Measurements from ENCODE around the gene DUSP15. TPM values are rescaled to one million over a fixed set of nuclear protein-coding genes. Genes with fewer than 3 reads are reported as not detected.
A peak's percentile ranks its signal among the peaks of the same experiment; 100 is the strongest.

DUSP15 gene
- polyA plus RNA-seq, 3 donors = not detected

- Histone ChIP-seq H3K9ac (ENCODE audit: insufficient read depth, low read length, poor library complexity, severe bottlenecking) (peak overlapping the region; percentile 52), H3K36me3 (replicated peaks in 1 of 2; ENCODE audit: control insufficient read depth in 1 of 2, insufficient read depth in 2 of 2, low read length in 2 of 2) (no peaks in the 10 kb centered on the region), H3K9me3 (replicated peaks in 1 of 2; ENCODE audit: control insufficient read depth in 1 of 2, insufficient read depth in 1 of 2, low read length in 2 of 2) (peaks cover 0 to 7% of the 10 kb centered on the region in 2 donors), H3K79me2 (ENCODE audit: insufficient read depth, low read length) (no peaks in the 10 kb centered on the region), H3K27me3 (ENCODE audit: control insufficient read depth in 2 of 2, insufficient read depth in 2 of 2, low read length in 2 of 2) (peaks cover 24 to 33% of the 10 kb centered on the region in 2 donors), H3K4me3 (replicated peaks in 1 of 3; ENCODE audit: low read depth in 2 of 3, low read length in 3 of 3) (peak overlapping the region in 2 of 3 experiments; percentile 7 to 67), H4K20me1 (ENCODE audit: insufficient read depth, low read length) (no peaks in the 10 kb centered on the region), H3K27ac (ENCODE audit: low read depth in 1 of 2, low read length in 2 of 2) (no peak overlapping the region), H3K4me1 (ENCODE audit: control insufficient read depth in 1 of 2, insufficient read depth in 2 of 2, low read length in 2 of 2) (peaks cover 11 to 22% of the 10 kb centered on the region in 2 donors), H3K4me2 (replicated peaks; ENCODE audit: extremely low read depth, low read length, poor library complexity, severe bottlenecking) (peak overlapping the region; percentile 72), H2AFZ (ENCODE audit: insufficient read depth, low read depth, low read length, poor library complexity, severe bottlenecking) (peak overlapping the region; percentile 62)
- DNase-seq = no peak
- peaks cover 0 to 3% of the 10 kb centered on the region in 2 donors for H3K36me3 Mint-ChIP-seq
- H3K4me1 Mint-ChIP-seq = peaks cover 16% of the 10 kb centered on the region
- peaks cover 0 to 9% (median 0%) of the 10 kb centered on the region in 7 donors for H3K9me3 Mint-ChIP-seq
- H3K27ac Mint-ChIP-seq = no peak overlapping the region
- 1% methylated on average over 20 of the region's 20 CpGs for WGBS (ENCODE audit: insufficient coverage)
- H3K4me3 Mint-ChIP-seq = peak overlapping the region; percentile 45 to 70
- peaks cover 35 to 39% (median 35%) of the 10 kb centered on the region in 3 donors for H3K27me3 Mint-ChIP-seq (ENCODE audit: low read depth in 3 of 3)
- TF ChIP-seq, protein P1, sequence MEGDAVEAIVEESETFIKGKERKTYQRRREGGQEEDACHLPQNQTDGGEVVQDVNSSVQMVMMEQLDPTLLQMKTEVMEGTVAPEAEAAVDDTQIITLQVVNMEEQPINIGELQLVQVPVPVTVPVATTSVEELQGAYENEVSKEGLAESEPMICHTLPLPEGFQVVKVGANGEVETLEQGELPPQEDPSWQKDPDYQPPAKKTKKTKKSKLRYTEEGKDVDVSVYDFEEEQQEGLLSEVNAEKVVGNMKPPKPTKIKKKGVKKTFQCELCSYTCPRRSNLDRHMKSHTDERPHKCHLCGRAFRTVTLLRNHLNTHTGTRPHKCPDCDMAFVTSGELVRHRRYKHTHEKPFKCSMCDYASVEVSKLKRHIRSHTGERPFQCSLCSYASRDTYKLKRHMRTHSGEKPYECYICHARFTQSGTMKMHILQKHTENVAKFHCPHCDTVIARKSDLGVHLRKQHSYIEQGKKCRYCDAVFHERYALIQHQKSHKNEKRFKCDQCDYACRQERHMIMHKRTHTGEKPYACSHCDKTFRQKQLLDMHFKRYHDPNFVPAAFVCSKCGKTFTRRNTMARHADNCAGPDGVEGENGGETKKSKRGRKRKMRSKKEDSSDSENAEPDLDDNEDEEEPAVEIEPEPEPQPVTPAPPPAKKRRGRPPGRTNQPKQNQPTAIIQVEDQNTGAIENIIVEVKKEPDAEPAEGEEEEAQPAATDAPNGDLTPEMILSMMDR (IDR thresholded peaks at IDR 0.05) = no peak
- intact Hi-C loops (cut with micrococcal nuclease) = no loop called here
Observed at GRCh38 chr20:31861135-31861384, 9.3 kb downstream of the DUSP15 start.

- Histone ChIP-seq H3K79me2 (ENCODE audit: insufficient read depth, low read length) (no peaks in the 10 kb centered on the region), H3K4me1 (ENCODE audit: control insufficient read depth in 1 of 2, insufficient read depth in 2 of 2, low read length in 2 of 2) (peaks cover 11 to 22% of the 10 kb centered on the region in 2 donors), H2AFZ (ENCODE audit: insufficient read depth, low read depth, low read length, poor library complexity, severe bottlenecking) (peak overlapping the region; percentile 62), H3K9me3 (replicated peaks in 1 of 2; ENCODE audit: control insufficient read depth in 1 of 2, insufficient read depth in 1 of 2, low read length in 2 of 2) (peaks cover 0 to 7% of the 10 kb centered on the region in 2 donors), H3K9ac (ENCODE audit: insufficient read depth, low read length, poor library complexity, severe bottlenecking) (peak overlapping the region; percentile 52), H4K20me1 (ENCODE audit: insufficient read depth, low read length) (no peaks in the 10 kb centered on the region), H3K4me3 (replicated peaks in 1 of 3; ENCODE audit: low read depth in 2 of 3, low read length in 3 of 3) (peak overlapping the region in 1 of 3 experiments; percentile 67), H3K4me2 (replicated peaks; ENCODE audit: extremely low read depth, low read length, poor library complexity, severe bottlenecking) (peak overlapping the region; percentile 72), H3K27ac (ENCODE audit: low read depth in 1 of 2, low read length in 2 of 2) (no peak overlapping the region), H3K36me3 (replicated peaks in 1 of 2; ENCODE audit: control insufficient read depth in 1 of 2, insufficient read depth in 2 of 2, low read length in 2 of 2) (no peaks in the 10 kb centered on the region), H3K27me3 (ENCODE audit: control insufficient read depth in 2 of 2, insufficient read depth in 2 of 2, low read length in 2 of 2) (peaks cover 24 to 33% of the 10 kb centered on the region in 2 donors)
- 48% methylated on average over 11 of the region's 15 CpGs for WGBS (ENCODE audit: insufficient coverage)
- H3K4me1 Mint-ChIP-seq = peaks cover 16% of the 10 kb centered on the region
- peaks cover 0 to 9% (median 0%) of the 10 kb centered on the region in 7 donors for H3K9me3 Mint-ChIP-seq
- peak overlapping the region; percentile 45 to 70 for H3K4me3 Mint-ChIP-seq
- peaks cover 0 to 3% of the 10 kb centered on the region in 2 donors for H3K36me3 Mint-ChIP-seq
- DNase-seq = no peak
- intact Hi-C loops (cut with micrococcal nuclease) = no loop called here
- no peak overlapping the region for H3K27ac Mint-ChIP-seq
- TF ChIP-seq, protein P1 (IDR thresholded peaks at IDR 0.05) = no peak
- peaks cover 35 to 39% (median 35%) of the 10 kb centered on the region in 3 donors for H3K27me3 Mint-ChIP-seq (ENCODE audit: low read depth in 3 of 3)
Observed at GRCh38 chr20:31860390-31861134, 9.8 kb downstream of the DUSP15 start.

Measured in CD14-positive monocyte (primary cell).